ENCODE results near the gene HOXA11.

HOXA11 gene

DNA sequence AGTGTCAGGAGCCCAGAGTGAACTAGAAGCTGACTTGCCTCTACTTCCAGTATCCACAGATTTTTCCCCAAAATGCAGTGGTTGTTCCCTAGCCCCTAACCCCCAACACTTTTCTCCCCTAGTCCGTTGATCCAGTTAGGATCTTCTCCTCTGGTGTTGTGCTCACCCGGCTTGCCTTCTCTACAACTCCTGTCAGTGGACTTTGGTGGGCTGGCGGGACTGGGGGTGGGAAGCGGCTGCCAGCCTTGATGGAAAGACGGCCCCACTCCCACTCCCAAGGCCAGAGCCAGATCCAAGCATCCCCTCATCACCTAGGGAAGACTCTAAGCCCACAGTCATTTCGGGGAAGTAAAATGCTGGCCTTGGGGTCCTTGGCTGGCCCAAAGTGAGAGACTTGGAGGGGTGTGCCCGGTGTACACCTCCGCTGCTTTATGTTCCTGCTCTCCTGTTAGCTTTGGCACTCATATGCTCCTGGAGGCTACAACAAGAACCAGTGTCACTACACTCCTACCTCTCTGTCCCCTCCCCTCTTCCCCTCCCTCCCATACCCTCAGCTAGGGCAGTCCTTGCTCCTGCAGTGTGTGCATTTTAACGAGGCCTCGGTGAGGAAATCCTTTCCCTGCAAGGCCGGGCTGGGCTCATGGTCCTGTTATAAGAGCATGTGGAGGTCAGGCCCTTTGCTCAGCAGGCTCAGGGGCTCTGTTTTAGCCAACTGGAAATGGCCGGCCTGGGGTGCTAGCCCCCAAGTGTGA is 10.0 kb downstream of the HOXA11 start:
- no peak overlapping the region for H3K4me3 ChIP-seq (replicated peaks in 1 of 2; ENCODE audit: low read depth in 2 of 2, low read length in 2 of 2)
- TF ChIP-seq CTCF (IDR thresholded peaks at IDR 0.05; ENCODE audit: low read depth, low read length): no peak
- DNase-seq (ENCODE audit: low read depth in 2 of 2): no peak

GRCh38 chr7:27173956-27174873 is 10.8 kb downstream of the HOXA11 start, which contains the start of gene HOXA10:
HOXA10 (minus strand) TSS chr7:27174320; CDS start chr7:27174306, 14 bp downstream.
- no peak for DNase-seq (ENCODE audit: low read depth in 2 of 2)
- no peak within 1 kb of the TSS for H3K4me3 ChIP-seq (replicated peaks in 1 of 2; ENCODE audit: low read depth in 2 of 2, low read length in 2 of 2)
- no peak for TF ChIP-seq CTCF (IDR thresholded peaks at IDR 0.05; ENCODE audit: low read depth, low read length)

DNA sequence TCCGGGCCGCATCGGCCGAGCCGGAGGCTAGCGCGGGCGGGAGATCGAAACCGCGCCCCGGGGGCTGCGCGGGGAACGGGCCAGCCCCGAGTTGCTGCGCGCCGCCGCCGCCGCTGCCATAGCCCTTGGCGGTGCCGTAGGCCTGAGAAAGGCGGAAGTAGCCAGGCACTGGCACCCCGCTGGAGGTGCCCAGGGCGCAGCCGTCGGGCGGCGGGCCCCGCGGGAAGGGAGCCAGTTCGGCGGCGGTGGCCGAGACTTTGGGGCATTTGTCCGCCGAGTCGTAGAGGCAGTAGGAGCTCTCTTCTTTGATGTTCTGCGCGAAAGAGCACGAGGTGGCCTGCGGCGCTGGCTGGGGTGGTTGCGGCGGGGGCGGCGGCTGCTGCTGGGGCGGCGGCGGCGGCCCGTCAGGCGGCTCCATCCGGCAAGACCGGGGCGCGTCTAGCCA is 11.5 kb downstream of the HOXA11 start:
- H3K4me3 ChIP-seq (replicated peaks in 1 of 2; ENCODE audit: low read depth in 2 of 2, low read length in 2 of 2): no peak overlapping the region
- TF ChIP-seq CTCF (IDR thresholded peaks at IDR 0.05; ENCODE audit: low read depth, low read length): no peak
- DNase-seq (ENCODE audit: low read depth in 2 of 2): no peak

GRCh38 chr7:27172823-27173510 is 12.1 kb downstream of the HOXA11 start:
- no peak for DNase-seq (ENCODE audit: low read depth in 2 of 2)
- H3K4me3 ChIP-seq (replicated peaks in 1 of 2; ENCODE audit: low read depth in 2 of 2, low read length in 2 of 2): no peak overlapping the region
- no peak for TF ChIP-seq CTCF (IDR thresholded peaks at IDR 0.05; ENCODE audit: low read depth, low read length)

DNA sequence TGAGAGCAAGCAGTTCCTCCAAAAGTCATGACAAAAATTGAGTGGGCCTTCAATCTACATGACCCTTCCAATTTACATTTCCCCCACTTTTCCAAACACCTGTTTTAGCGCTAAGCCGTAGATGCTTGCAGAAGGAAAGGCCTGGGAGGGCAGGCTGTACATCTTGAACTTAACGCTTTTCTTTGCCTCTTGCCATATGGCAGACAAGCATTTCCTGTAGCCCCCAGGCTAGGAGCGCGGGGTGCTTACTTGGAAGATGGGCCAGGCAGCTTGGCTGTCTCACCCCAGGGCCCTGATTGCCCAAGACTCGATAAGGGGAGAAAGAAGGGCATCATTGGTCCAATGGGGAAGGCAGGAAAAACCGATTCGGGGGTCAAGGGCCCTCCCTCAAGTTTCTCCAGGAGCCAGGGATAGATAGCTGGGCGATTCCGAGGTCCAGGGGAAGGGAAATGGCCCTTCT is 12.7 kb downstream of the HOXA11 start:
- no peak for TF ChIP-seq CTCF (IDR thresholded peaks at IDR 0.05; ENCODE audit: low read depth, low read length)
- no peak overlapping the region for H3K4me3 ChIP-seq (replicated peaks in 1 of 2; ENCODE audit: low read depth in 2 of 2, low read length in 2 of 2)
- no peak for DNase-seq (ENCODE audit: low read depth in 2 of 2)

DNA sequence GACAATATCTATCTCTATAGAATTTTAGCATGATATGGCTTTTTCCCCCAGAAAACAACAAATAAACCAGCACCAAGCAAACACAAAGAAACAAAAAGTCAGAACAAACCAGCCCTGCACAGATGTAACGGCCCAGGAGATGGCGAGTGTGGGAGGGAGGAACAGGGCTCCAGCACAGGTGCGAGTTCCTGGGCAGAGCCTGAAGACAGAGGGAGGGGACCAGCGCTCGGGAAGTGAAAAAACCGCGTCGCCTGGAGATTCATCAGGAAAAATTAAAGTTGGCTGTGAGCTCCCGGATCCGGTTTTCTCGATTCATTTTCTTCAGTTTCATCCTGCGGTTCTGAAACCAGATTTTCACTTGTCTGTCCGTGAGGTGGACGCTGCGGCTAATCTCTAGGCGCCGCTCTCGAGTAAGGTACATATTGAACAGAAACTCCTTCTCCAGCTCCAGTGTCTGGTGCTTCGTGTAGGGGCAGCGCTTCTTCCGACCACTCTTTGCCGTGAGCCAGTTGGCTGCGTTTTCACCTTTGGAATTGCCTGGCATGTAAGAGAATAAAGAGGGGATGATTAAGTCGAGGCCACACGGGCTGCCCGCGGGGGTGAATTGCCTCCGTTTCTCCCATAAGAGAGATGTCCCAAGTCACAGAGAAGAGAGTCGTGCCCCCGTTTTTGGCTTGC is 13.3 kb downstream of the HOXA11 start:
- H3K4me3 ChIP-seq (replicated peaks in 1 of 2; ENCODE audit: low read depth in 2 of 2, low read length in 2 of 2): no peak overlapping the region
- DNase-seq (ENCODE audit: low read depth in 2 of 2): no peak
- TF ChIP-seq CTCF (IDR thresholded peaks at IDR 0.05; ENCODE audit: low read depth, low read length): no peak

All from cardiac fibroblast (primary cell).